GM12872 (cell line): ENCODE data around the gene IPO7.

Source experiments
- CTCF ChIP-seq: IDR thresholded peaks from 3 replicates; pipeline ENCODE4 v1.5.1; 2011; ENCODE audit warnings: low read depth, mild to moderate bottlenecking, low read length, moderate library complexity; ENCODE audit not compliant: insufficient read depth

The IPO7 gene

GRCh38 chr11:9493492-9493891, 109.0 kb downstream of the IPO7 start:
- TF ChIP-seq CTCF = no peak

- no peak for TF ChIP-seq CTCF
These were observed 109.9 kb downstream of the IPO7 start for GRCh38 chr11:9494316-9494715.

- TF ChIP-seq CTCF = no peak
These were observed 111.5 kb downstream of the IPO7 start for GRCh38 chr11:9495803-9496514.
